HFF-Myc (cell line): ENCODE data around the gene GALNT15.

Experiments
- DNase-seq: peaks from one replicate; pipeline ENCODE4 v3.0.0-alpha.2; 2011; ENCODE audit warnings: low read depth; ENCODE audit errors: extremely low read depth
- H3K4me3 ChIP-seq: replicated peaks from 2 replicates; pipeline ENCODE4 v1.5.1; 2011; ENCODE audit warnings: low read depth, mild to moderate bottlenecking, control low read depth, low read length
- TF ChIP-seq, protein P1 (sequence below): IDR thresholded peaks from 2 replicates; pipeline ENCODE4 v1.5.1; 2012; ENCODE audit warnings: mild to moderate bottlenecking, low read depth, low read length, control low read depth; ENCODE audit errors: missing control alignments

Gene GALNT15, protein sequence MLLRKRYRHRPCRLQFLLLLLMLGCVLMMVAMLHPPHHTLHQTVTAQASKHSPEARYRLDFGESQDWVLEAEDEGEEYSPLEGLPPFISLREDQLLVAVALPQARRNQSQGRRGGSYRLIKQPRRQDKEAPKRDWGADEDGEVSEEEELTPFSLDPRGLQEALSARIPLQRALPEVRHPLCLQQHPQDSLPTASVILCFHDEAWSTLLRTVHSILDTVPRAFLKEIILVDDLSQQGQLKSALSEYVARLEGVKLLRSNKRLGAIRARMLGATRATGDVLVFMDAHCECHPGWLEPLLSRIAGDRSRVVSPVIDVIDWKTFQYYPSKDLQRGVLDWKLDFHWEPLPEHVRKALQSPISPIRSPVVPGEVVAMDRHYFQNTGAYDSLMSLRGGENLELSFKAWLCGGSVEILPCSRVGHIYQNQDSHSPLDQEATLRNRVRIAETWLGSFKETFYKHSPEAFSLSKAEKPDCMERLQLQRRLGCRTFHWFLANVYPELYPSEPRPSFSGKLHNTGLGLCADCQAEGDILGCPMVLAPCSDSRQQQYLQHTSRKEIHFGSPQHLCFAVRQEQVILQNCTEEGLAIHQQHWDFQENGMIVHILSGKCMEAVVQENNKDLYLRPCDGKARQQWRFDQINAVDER

DNA sequence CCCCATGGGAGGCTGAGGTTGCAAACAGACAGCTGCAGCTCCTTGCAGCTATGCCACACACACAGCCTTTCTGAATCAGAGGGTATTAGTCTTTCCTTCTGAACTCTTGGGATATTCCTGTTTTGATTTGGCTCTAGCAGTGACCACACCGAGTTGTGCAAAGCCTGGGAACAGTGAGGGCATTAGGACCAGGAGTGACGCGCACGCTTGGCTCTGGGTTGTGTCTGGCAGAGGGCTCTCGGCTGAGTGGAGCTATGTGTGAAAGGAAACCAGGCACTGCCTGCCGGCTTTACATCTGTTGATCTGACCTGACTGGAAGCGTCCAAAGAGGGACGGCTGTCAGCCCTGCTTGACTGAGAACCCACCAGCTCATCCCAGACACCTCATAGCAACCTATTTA is at the start of gene GALNT15:
GALNT15 (plus strand) TSS at position 292 of the 400 bp plus-strand sequence. CDS start 472 bp downstream, outside the sequence.
- TF ChIP-seq, protein P1, sequence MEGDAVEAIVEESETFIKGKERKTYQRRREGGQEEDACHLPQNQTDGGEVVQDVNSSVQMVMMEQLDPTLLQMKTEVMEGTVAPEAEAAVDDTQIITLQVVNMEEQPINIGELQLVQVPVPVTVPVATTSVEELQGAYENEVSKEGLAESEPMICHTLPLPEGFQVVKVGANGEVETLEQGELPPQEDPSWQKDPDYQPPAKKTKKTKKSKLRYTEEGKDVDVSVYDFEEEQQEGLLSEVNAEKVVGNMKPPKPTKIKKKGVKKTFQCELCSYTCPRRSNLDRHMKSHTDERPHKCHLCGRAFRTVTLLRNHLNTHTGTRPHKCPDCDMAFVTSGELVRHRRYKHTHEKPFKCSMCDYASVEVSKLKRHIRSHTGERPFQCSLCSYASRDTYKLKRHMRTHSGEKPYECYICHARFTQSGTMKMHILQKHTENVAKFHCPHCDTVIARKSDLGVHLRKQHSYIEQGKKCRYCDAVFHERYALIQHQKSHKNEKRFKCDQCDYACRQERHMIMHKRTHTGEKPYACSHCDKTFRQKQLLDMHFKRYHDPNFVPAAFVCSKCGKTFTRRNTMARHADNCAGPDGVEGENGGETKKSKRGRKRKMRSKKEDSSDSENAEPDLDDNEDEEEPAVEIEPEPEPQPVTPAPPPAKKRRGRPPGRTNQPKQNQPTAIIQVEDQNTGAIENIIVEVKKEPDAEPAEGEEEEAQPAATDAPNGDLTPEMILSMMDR, result no peak
- no peak within 1 kb of the TSS for H3K4me3 ChIP-seq
- DNase-seq, result peak; percentile 63

DNA sequence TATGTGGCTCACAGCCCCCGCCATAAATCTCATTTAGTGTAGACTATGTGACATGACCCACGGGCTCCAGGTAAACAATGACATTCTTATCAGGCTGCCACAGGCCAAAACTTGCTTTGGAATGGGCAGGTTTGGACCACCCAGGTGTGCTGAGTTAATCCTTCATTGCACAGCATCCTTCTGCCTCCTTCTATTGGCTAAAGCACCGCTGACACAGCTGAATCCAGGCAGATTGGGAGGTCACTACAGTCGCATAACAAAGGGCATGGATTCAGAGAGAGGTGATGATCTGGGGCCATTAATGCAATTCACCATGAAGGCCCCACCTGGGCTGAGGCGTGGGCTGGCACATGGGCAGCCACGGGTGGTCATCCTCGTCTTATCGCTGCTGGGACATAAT is 47.8 kb upstream of the GALNT15 start:
- H3K4me3 ChIP-seq, result no peak overlapping the region
- TF ChIP-seq, protein P1, result no peak
- no peak for DNase-seq

DNA sequence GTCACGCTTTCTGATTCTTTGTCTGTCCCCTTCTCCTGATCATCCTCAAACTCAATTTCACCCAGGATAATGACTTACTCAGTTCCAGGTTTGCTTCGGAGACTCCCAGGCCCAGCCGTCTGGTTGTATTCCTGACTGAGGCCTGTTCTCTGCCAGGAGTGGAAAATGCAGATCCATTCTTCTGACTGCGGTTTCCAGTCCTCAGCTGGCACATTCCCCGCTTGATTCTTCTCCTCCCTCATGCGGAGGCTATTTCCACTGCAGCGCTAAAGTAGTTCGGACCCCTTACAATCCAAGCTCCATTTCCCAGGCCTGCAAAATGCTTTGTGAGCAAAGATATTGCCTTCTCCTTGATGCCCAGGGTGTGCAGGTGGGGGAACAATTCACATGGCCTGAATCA is 47.2 kb upstream of the GALNT15 start:
- TF ChIP-seq, protein P1, result no peak
- no peak for DNase-seq
- no peak overlapping the region for H3K4me3 ChIP-seq

DNA sequence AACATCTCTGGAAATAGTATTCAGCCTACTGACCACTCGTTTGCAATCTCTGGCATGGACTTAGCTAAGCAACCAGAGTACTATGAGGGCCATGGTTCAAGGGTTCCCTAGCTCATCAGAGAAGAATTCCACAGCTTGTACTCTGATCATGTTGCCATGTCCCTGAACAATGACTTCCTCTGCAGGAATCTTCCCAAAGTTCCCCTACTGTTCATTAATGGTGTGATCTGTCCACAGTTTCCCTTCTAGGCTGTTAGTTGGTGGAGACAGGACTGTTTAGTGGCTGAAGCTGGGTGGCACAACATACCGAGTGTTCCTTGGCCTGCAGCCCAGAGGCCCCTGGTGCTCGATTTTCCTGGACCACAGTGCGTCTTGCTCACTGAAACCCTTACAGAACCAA is 44.4 kb upstream of the GALNT15 start:
- H3K4me3 ChIP-seq, result no peak overlapping the region
- no peak for DNase-seq
- TF ChIP-seq, protein P1, result no peak

DNA sequence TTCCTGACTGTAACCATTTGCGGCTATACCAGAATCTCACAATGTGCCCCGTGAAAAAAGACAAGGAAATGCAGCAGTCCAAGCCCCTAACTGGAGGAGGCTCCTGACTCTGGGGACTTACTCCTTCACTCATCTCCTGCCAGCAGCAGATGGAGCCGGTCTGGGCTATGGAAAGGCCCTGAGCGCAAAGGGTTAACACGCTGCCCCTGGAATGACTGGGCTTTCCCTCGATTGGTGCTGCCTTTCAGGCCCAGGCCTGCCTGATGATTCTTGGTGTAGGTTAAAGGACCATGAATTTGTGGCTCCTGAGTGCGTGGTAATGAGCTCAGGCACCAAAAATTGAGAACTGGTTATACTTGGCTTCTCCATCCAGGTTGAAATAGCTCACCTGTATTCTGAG is 42.3 kb upstream of the GALNT15 start:
- DNase-seq, result no peak
- no peak overlapping the region for H3K4me3 ChIP-seq
- TF ChIP-seq, protein P1, result no peak

DNA sequence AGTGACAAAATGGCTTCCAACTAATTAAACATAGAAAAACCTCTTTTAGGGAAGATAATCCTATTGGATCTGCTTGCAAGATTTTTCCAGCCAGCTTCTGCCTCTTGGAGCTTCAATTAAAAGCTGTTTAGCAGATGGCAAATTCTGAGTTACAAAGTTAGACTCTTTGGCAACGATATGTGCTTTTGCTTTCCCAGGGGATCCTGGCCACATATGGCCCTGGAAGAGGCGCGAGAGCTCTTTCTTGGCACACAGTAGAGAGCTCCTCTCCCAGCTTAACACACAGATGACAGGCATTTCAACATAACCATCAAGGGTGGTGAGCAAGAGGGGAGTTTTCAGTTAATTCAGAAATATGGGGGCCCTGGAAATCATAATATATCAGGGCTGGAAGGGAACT is 41.6 kb upstream of the GALNT15 start:
- DNase-seq, result no peak
- H3K4me3 ChIP-seq, result no peak overlapping the region
- TF ChIP-seq, protein P1, result no peak
